ENCODE data around the gene AGBL3. TPM values are rescaled to one million over a fixed set of nuclear protein-coding genes. Genes with fewer than 3 reads are reported as not detected.

The AGBL3 gene
- total and polyA plus RNA-seq, 9 of the 15 experiments (the other 6 are each of a cell fraction or from before 2014, with no cell fraction given), result 0.54 to 2.9 (median 1.7) TPM

- TF ChIP-seq PRDM10 (IDR thresholded peaks at IDR 0.05; ENCODE audit: partially characterized antibody) (no peak), KDM4B (IDR thresholded peaks at IDR 0.05; ENCODE audit: borderline replicate concordance in 2 of 2, low read depth in 1 of 2) (no peak), U2AF2 (optimal IDR thresholded peaks at IDR 0.05; ENCODE audit: low read depth, low read length) (no peak), THRA (IDR thresholded peaks at IDR 0.05) (no peak), UBTF (IDR thresholded peaks at IDR 0.05; ENCODE audit: borderline replicate concordance in 1 of 2, low read depth in 2 of 2, low read length in 2 of 2) (no peak), CBFA2T3 (IDR thresholded peaks at IDR 0.05) (no peak), RUNX1 (IDR thresholded peaks at IDR 0.05; ENCODE audit: low read depth) (no peak), MGA (IDR thresholded peaks at IDR 0.05) (0 out of 2 replicates have a peak, but pooled peaks have one; percentile 8), SOX6 (IDR thresholded peaks at IDR 0.05) (no peak)
Observed at GRCh38 chr7:135156290-135156689, 170.0 kb downstream of the AGBL3 start (continued).
